HG03354 (cell line): ENCODE results near the gene HTR2B.
"Not testable (repeated sequence)": the region's sequence is repeated elsewhere in the genome, so short reads cannot be mapped to it uniquely, and the experiment has no call there.

Experiments
- ATAC-seq: cut with Tn5 transposase; IDR thresholded peaks from one replicate; pipeline ENCODE4 v1.9.1; 2021; ENCODE audit warnings: mild to moderate bottlenecking; ENCODE audit not compliant: unreplicated experiment, poor library complexity, severe bottlenecking

The HTR2B gene

DNA sequence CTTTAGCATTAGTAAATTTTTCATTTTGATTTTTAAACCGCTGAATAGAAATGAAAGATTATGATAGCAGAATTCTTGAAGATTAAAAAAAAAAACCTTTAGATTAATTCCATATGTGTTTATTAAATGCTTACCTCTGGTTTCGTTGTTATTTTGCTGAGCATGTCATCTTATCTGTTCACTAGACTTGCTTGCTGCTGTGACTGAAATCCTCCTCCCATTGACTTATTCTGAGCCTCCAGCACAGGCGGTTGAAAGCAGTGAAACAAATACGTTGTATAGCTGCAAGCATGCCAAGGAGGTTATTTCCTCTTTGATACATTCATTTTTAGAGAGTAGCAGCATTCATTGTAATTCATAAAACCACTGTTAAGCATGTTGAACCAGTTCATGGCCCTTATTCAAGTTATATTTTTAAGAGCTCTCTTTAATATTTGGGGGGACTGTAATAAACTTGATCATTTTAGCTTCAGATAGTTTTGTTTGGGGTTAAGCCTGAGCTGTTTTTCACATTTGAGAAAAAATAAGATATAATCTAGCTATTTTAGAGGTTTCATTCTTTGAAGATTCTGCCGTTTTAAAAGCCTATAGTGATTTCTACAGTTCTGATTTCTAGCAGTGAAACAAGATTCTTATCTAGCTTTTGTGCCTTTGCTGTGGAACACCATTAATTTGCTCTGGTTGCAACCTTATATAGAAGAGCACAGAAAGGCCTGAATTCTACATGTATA, at the start of gene HTR2B:
TSS of gene HTR2B (minus strand) at position 205 of the 731 bp plus-strand sequence. CDS start 1,278 bp downstream, outside the sequence.
- ATAC-seq: no peak

DNA sequence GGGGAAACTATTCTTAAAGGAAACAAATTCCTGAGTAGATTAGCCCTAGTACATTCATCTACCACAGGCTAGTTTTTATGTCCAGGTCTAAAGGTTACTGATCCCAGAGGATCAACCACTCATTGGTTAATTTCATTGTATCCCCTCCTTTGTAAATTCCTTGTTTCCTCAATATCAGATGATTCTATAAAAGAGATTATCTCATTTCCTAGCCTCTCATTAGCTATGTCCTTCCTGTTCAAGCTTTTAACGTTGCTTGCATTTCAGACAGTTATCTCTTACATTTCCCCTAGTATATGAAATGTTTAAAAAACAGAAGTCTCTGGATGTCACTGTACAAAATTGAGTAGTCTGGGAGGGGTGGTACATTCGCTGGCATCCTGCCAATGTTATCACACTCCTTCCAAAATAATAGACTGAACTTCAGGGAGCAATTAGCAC, 49.4 kb upstream of the HTR2B start:
- ATAC-seq: no peak

DNA sequence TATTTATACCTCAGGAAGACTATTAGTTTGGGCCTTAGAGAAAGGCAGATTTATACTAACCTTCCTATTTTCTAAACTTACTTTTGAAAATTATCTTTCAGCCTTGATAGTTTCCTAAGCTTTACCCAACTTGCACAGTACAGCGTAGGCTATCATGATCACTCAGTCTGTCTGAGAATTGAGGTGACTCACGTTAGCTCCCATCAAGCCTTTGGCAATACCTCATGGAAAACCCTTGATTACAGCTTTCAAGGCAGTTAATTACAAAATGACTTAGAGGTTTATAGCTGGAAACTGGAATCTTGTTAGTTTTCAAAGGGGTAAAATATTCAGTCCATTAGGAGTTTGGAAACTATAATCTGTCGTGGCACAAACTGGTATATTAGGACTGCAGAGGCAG, 47.2 kb upstream of the HTR2B start:
- no peak for ATAC-seq

DNA sequence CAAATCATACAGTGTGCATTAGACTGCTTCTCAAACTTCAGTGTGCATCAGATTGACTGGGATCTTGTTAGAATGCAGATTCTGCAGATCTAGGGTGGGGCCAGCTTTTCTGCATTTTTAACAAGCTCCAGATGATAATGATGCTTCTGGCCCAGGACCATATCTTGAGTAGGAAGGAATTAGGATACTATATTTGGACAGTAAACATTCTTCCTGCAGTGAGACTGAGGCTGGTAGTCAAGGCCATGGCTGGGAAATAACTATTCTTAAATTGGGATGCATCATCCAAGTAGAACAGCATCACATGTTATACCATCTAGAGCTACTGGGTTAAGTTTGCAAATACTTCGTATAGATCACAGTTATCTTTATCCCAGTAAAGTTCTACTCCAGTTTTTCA, 45.2 kb upstream of the HTR2B start:
- no peak for ATAC-seq

DNA sequence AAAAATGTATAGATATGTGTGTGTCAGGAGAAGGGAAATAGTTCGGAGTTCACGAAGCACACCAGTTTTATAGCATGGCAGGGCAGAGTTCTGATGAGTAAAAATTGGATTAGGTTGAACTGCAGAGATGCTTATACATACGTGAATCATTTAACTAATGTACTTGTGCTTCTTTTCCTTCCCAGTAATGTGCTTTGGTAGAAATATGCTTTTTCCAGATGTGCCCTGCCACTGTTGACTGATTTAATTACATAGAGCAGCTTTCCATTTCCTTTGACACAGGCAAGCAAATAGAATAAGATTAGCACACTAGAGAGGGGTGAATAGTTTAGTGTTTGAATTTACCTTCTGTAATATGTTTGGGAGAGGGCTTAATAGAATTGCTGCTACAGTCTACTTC, 44.6 kb upstream of the HTR2B start:
- ATAC-seq: no peak

DNA sequence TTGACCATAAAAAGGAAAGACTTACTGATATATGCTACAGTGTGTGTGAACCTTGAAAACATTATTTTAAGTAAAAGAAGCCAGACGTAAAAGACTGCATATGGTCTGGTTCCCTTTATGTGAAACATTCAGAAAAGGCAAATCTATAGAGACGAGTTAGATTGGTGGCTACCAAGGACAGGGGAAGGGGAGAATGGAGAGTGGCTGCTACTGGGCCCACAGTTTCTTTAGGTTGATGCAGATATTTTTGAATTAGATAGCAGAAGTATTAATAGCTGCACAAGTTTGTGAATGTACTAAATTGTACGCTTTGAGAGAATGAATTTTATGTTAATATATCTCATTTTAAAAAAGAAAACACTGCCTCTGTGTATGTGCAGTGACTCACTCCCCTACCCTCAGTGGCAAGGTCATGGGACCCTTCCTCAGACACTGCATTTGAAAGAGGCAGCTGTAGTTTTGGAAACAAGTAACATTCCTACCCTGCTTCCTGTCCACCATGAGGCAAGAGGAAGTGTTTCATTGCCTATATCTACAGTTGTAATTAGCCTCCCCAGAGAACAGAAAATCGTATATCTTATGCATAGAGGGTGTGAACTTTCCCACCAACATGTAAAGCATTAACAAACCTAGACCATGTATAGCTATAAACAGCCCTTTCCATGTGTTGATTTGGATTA, 43.8 kb upstream of the HTR2B start:
- no peak for ATAC-seq

DNA sequence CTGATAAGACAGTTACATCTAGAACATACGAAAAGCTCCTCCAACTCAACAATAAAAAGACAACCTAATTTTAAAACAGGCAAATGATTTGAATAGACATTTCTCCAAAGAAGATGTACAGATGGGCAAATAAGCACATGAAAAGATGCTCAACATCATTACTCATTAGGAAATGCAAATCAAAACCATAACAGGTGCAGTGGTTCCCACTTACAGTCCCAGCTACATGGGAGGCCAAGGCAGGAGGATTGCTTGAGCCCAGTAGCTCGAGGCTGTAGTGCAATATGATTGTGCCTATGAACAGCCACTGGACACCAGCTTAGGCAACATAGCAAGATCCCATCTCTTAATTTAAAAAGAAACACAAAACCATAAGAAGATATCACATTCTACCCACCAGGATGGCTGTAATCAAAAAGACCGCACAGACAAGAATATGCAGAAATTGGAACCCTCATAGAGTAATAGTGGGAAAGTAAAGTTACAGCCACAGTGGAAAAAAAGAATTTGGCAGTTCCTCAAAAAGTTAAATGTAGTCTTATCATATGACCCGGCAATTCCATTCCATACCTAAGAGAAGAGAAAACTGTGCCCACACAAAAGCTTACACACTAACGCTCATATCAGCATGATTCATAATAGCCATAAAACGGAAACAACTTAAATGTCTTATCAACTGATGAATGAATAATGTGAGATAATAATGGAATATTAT, 43.1 kb upstream of the HTR2B start:
- no peak for ATAC-seq

DNA sequence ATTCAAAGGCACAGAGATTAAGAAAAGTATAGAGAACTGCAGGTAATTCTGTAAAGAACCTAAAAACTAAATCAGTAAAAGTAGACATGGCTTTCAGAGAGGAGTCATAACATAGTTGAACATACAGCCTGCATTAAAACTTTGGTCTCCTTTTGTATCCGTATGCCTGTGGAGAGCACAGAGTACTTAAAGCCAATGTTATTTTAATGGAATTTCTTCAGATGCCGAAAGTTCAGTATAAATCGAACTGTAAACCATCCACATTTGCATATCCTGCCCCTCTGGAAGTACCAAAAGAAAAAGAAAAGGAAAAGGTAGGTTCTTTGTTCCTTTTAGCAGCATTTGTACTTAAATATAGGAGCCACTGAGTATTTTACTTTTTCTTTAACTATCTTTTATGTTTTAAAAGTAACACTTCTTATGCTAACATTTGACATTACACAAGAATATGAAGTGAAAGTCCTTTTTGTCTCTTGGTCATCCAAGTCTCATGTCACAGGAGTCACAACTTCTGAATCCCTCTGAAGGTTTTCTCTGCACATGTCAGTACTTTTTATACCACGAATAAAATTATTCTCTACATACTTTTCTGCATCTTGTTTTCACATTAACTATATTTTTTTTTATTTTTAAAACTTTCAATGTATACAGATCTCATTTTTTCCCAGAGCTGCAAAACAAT, 38.7 kb upstream of the HTR2B start:
- no peak for ATAC-seq

DNA sequence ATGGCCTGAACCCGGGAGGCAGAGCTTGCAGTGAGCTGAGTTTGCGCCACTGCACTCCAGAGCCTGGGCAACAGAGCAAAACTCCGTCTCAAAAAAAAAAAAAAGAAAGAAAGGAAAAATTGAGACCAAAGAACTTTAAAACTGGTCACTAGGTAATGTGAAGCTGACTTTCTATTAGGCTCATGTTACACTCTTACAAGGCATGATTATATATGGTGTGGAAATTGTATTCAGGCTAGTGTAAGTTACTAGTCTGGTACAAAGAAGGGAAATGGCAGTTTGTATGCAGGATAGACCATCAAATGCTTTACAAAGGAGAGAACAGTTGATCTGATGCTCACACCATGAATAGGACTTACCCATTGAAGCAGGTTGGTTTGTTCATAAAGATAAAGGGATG, 38.2 kb upstream of the HTR2B start:
- ATAC-seq: no peak

DNA sequence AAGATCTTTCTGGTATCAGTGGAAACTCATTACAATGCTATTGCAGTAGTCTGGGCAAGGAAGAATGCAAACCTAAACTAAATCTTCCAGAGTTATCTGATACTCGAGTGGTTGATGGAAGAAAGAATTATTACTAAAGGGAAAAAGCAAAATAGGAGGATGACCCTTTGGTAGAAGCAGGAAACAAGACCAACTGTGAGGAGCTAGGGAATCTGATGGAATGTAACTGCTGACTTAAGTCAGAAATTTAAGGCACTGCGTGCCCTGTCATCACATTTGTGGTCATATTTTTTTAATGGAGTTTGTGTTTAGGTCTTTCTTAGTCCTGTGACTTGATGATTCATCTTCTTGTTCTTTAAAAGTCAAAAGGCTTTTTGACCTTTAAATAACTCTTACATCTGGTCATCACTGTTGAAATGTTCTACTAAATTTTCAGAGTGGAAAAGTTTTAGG, 37.1 kb upstream of the HTR2B start:
- no peak for ATAC-seq

DNA sequence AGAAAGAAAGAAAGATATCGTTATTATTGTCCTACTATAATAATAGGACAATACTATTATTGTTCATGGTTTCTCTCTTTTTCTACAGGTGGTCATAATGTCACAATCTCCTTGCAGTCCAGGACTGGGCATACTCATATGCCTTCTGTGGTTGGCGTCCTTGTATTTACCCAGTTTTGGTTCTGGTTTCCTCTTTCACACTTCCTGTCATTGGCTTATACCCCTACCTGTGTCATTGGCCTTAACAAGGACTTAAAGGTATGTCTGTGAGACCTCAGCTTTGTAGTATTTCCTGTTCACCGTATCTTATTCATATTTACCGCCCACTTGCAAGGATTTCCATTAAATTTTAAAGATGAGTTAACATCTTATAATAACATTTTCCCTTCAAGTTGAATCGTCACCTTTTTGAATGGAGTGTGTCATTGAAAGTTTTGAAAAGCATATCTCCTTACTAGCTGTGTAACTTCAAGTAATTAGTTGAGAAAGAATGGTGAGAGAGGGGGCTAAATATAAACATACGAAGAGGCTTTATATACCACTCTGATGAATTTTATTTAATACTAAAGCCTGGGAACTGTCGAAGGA, 36.5 kb upstream of the HTR2B start:
- peak; percentile 62 for ATAC-seq

DNA sequence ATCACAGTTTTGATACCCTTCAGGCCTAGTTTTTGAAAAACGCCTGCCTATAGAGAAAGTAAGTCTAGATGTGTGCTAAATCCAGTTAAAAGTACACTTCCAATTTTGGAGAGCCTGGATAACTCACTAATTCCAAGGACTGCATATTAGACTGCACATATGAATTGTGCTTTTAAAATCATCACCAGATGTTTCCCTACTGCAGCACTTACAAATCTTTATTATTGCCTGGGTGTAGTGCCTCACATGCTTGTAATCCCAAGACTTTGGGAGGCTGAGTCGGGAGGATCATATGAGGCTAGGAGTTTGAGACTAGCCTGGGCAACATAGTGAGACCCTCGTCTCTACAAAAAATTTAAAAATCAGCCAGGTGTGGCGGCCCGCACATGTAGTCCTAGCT, 35.9 kb upstream of the HTR2B start:
- no peak for ATAC-seq

DNA sequence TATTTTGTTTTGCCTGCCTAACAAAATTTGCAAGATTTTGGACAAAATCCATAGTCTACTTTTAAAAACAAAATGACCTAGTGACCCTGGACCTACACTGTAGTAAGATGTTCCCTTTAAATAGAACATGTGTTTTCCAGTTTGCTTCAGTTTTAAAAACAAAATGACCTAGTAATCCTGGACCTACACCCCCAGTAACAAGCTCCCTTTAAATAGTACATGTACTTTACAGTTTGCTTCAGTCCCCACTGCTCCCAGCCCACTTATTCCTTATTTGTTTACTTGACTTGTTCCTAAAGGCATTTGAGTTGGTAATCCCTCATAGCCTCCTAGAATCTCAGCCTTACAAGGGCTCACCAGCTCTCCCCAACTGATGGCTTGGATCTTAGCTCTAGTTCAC, 34.5 kb upstream of the HTR2B start:
- no peak for ATAC-seq

DNA sequence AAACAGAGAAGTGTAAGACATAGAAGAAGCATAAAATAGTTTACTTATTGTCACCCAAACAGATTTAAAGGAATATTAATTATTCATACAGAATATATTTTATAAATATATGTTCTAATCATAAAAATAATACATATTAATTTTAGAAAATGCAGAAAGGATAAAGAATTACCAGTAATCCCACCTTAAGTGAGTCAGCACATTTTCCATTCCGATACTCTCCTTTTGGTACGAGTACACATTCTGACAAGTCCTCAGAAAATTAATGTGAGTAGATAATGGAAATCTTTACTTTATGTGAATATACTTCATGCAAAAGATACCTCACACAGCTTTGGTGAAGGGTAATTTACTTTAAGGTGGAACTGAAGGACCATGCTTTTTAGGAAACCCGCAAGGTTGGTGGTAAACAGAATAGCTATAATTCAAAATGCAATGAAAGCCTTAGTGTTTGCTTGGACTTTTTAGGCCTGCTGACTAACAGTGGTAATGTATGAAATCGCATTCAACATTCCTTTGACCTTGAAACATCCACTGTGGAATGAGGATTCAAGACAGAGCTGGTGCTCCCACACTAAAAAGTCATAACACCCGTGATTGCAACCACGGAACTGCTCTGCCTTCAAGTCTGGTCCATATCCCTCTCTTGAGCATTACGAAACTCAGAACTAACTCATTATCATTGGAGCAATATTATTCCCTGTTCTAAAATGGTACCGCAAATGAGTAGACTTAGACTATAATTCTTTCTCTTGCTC, 28.1 kb upstream of the HTR2B start:
- ATAC-seq: no peak

DNA sequence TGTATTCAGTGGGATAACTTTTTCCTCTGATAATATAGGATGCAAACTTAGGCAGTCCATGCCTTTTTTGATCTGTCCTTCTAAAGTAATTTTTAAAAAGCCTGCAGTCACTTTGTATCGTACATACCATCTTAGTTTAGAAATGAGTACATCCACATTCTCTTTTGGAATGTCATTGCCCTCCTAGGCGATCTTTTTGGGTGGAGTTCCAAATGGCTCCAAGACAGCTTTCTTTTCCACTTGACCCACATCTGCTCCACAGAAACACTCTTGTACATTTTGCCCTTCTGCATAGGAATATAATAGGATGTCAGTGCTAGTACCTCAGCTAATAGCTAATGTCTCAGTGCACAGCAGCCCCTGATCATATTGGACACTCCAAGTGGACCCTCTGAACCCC, 21.8 kb upstream of the HTR2B start:
- ATAC-seq: no peak

DNA sequence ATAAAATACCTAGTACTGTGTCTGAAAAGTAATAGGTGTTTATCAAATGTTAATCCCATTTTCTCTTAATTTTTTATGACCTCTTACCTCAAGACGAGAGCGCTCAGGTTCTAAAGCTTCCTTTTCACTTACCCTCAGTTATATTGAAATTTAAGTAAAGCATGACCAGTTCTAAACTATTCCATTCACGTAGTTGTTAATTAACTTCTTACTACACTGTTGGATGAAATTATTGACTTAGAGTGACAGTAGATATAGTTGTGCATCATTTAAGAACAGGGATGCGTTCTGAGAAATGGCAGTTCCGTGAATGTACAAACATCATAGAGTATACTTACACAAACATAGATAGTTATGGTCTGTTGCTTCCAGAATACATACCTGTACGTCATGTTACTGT, 20.1 kb upstream of the HTR2B start:
- ATAC-seq: no peak

DNA sequence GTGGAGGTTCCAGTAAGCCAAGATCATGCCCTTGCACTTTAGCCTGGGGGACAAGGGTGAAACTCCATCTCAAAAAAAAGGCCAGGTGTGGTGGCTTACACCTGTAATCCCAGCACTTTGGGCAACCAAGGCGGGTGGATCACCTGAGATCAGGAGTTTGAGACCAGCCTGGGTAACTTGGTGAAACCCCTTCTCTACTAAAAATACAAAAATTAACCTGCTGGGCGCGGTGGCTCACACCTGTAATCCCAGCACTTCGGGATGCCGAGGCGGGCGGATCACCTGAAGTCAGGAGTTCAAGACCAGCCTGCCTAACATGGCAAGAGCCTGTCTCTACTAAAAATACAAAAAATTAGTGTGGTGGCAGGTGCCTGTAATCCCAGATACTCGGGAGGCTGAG, 16.0 kb upstream of the HTR2B start:
- not testable (repeated sequence) for ATAC-seq

DNA sequence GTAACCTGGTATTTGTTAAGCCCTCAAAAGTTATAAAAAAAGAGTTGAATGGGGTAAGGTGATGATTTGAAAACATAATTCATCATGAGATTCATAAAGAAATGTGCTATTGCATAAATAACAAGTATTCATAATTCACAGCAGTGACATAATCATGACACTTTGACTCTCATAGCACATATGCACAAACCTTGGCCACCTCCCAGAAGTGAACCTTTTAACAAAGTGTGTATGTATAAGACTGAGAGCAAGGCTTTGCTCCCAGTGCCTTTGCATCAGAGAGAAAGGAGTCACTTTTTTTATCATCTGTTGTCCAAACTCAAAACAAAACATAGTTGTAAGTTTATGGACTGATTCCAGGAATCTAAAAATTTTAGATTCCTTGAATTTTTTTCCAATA, 15.0 kb upstream of the HTR2B start:
- ATAC-seq: no peak

DNA sequence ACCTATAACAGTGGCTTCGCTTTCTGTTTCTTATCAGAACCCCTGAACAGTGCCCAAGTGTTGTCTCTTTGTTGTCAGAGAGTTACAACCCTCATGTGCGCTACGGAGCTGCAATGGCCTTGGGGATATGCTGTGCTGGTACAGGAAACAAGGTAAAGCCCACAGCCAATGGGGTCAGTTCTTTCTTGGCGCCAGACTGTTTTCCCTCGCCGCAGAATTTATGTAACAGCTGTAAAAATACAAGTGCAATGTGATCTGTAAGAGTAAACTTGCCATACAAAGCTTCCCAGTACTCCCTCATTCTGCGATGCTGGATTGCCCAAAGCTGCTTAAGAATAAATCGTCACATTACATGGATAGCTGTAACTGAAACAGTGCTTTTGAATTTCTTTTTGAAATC, 13.9 kb upstream of the HTR2B start:
- ATAC-seq: no peak
